ENCODE data around the gene RIGI. TPM values are rescaled to one million over a fixed set of nuclear protein-coding genes. Genes with fewer than 3 reads are reported as not detected.

RIGI gene
- total RNA-seq (2022; extraction: Qiagen RNA extraction; ENCODE audit: low read depth): 2.8 to 4.7 TPM (median 3.5 TPM) in 5 replicates

DNA sequence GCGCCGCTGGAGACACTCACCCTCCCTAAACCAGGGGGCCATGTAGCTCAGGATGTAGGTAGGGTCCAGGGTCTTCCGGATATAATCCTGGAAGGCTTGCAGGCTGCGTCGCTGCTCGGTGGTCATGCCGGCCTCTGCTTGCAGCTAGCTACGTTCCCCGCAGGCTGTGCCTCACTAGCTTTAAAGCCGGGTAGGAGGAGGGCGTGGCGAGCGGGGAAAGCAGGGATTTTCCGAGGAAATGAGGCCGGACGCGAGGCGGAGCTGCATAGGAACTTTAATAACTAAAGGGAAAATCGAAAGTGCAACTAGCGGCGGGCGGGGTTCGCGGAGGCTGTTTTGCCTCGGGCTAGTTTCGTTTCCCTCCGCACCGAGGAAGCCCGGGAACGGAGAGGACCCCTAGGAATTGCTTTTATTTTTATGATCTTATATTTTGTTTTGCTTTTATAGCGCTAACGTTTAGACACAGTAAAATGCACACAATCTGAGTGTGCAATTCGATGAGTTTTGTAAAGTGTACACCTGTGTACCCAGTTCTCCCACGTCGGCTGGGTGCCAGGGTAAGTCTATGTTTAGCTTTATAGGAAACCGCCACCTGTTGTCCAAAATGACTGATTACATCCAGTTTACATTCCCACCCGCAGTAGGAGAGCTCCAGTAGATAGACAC, at the start of gene RIGI:
TSS of gene RIGI (minus strand) at position 156 of the 666 bp plus-strand sequence. CDS start at position 126, 30 bp downstream.

DNA sequence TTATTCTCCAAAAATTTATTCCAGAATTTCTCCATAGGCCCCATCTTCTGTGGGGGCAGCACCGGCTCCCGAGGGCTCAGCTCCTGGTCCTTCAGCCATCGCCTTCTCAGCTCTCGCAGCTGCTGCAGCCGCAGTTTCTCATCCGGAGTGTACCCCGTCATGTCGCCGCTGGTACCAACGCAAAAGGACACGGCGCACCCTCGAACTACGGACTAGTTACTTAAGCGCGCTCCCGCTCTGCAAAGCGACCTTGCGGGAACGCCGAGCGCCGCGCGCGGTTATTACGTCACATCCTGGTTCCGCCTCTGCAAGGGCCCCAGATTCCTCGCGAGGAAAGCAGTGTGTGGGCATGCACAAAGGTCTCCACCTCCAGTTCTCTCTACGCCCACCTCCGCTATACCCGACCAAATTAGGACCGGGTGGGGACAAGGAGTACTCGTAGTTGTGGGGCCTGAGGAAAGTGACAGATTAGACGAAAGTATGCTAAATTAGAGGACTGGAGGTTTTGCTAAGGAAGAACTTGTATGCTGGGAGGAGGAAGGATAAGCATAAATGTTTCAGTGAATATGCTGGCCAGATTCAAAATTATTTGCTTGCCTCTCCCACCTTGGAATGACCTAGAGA, 47.0 kb upstream of the RIGI start, which contains the start of gene NDUFB6:
TSS of gene NDUFB6 (minus strand) at position 260 of the 624 bp plus-strand sequence. CDS start at position 161, 99 bp downstream.

DNA sequence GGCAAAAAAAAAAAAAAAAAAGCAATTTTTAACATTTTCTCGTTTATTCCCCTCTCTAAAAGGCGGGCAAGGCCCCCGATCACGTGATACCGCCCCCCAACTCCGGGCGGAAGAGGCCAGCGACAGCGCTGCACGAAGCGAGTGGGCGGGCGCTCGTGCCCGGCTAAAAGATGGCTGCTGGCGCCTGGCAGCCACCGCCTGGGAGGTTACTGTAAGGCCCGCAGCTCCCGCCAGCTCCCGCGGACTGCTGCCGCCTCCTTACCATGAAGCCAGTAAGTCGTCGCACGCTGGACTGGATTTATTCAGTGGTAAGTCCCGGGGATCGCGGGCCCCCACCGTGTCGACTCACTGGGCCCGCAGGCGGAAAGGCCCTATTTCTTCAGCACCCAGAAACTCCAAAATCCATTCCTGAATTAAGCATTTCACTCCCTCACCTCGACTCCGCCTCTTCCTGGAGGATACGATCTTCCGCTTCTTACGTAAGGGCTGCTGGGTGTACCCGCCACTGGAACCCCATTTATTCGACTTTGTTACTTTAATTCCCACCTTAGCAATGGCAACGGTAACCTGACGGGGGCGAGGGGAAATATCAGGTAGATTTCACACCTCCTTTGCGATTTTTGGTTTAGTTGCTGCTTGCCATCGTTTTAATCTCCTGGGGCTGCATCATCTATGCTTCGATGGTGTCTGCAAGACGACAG, 26.3 kb upstream of the RIGI start, which contains the start of the genes SMIM27 and TOPORS:
TSS of gene SMIM27 (plus strand) at position 156 of the 701 bp plus-strand sequence. CDS start at position 264, 108 bp downstream.
TSS of gene TOPORS (minus strand) at position 415 of the 701 bp plus-strand sequence. CDS start at position 265, 150 bp downstream.

Other genes starting within 250 kb of the RIGI start
- gene ACO1, start 141.6 kb downstream of the RIGI start, total RNA-seq (2022; extraction: Qiagen RNA extraction; ENCODE audit: low read depth): 26.4 to 30.1 TPM (median 27.5 TPM) in 5 replicates
- 13.2 to 19.4 TPM (median 14.9 TPM) in 5 replicates for gene SMIM27, start 26.1 kb upstream of the RIGI start, total RNA-seq (2022; extraction: Qiagen RNA extraction; ENCODE audit: low read depth)
- gene TOPORS, start 26.4 kb upstream of the RIGI start, total RNA-seq (2022; extraction: Qiagen RNA extraction; ENCODE audit: low read depth): 11.5 to 18.7 TPM (median 12.4 TPM) in 5 replicates
- gene NDUFB6, start 47.0 kb upstream of the RIGI start, total RNA-seq (2022; extraction: Qiagen RNA extraction; ENCODE audit: low read depth): 102 to 115 TPM (median 102 TPM) in 5 replicates
- 0.02 TPM in 1 of 5 replicates, not detected in the others for gene TAF1L, start 109.5 kb upstream of the RIGI start, total RNA-seq (2022; extraction: Qiagen RNA extraction; ENCODE audit: low read depth)

Data from A549 treated with ZK216348 at 1 μM for 4 hours (cell line).